Panc1 (cell line): ENCODE measurements around the gene GPR101.

Source experiments
- POLR2AphosphoS5 ChIP-seq: IDR thresholded peaks from 2 replicates; pipeline ENCODE4 v1.6.1; 2012; ENCODE audit warnings: mild to moderate bottlenecking, low read depth, low read length, moderate library complexity
- TF ChIP-seq, protein P1 (sequence below): fragments of 450-650 bp; IDR thresholded peaks from 2 replicates; pipeline ENCODE4 v1.5.1; 2017; ENCODE audit warnings: mild to moderate bottlenecking

DNA sequence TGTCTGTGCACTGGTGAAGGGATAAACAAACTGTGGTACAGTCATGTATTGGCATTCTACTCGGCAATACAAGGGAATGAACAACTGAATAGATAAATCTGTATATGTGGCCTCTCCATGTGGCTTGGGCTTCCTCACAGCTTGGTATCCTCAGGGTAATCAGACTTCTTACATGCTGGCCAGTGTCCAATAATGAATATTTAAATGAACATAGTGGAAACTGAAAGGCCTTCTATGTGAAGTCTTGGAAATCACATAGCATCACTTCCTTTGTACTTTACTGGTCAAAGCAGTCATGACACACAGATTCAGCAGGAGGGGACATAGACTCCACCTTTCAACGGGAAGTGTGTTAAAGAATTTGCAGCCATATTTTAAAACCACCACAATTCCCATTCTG, 33.4 kb upstream of the GPR101 start:
- TF ChIP-seq, protein P1, sequence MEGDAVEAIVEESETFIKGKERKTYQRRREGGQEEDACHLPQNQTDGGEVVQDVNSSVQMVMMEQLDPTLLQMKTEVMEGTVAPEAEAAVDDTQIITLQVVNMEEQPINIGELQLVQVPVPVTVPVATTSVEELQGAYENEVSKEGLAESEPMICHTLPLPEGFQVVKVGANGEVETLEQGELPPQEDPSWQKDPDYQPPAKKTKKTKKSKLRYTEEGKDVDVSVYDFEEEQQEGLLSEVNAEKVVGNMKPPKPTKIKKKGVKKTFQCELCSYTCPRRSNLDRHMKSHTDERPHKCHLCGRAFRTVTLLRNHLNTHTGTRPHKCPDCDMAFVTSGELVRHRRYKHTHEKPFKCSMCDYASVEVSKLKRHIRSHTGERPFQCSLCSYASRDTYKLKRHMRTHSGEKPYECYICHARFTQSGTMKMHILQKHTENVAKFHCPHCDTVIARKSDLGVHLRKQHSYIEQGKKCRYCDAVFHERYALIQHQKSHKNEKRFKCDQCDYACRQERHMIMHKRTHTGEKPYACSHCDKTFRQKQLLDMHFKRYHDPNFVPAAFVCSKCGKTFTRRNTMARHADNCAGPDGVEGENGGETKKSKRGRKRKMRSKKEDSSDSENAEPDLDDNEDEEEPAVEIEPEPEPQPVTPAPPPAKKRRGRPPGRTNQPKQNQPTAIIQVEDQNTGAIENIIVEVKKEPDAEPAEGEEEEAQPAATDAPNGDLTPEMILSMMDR: no peak
- TF ChIP-seq POLR2AphosphoS5: no peak
